Left hindlimb (tissue), 1 donor: ENCODE measurements around the gene SLC34A3.

Source experiments
- DNase-seq: peaks from one replicate; pipeline ENCODE4 v3.0.0-alpha.2; 2018

Gene SLC34A3

DNA sequence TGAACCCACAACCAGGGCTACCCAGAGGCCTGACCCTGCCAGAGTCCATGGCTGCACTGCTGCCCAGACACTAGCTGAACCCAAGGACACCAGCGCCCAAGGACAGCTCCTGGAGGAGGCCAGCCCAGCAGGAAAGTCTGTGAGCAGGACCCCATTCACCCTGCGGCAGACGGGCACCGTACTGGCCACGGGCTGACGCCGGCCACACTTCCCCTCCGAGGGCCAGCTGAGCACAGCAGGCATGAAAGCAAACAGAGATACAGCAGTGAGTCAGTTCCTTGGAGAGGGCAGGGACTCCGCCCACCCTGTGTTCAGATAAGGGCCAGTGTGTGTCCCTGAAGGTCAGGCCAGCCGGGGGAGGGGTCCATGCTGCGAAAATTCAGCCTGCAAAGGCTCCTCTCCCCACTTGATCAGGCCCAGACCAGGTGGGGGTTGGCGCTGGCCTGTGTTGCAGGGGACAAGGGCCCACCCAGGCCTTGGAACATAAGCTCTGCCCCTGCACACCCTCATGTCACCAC is 11.9 kb upstream of the SLC34A3 start:
- DNase-seq, result no peak

DNA sequence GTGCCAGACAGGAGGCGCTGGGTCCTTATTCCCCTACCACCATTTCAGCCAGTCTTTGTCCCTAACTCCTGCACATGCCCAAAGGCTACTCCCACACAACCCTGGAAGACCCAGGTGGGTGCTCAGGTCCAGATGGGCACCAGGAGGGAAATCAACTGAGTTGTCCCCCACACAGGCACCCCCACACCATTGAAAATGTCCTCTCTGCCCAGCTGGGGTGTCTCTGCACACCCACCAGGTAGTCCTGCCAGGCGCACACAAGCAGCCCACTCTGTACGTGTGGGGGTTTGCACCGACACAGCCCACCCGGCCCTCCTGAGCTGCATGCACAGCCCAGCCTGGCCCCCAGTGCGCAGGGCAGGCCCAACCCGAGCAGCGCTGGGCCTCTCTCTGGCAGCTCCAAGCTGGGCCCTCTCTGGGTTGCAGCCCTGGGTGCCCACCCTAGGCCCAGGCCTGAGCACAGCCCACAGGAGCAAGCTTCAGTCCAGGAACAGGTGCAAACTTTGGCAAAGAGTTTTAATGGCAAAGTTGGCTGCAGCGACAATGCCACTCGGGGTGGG is 10.9 kb upstream of the SLC34A3 start:
- no peak for DNase-seq

DNA sequence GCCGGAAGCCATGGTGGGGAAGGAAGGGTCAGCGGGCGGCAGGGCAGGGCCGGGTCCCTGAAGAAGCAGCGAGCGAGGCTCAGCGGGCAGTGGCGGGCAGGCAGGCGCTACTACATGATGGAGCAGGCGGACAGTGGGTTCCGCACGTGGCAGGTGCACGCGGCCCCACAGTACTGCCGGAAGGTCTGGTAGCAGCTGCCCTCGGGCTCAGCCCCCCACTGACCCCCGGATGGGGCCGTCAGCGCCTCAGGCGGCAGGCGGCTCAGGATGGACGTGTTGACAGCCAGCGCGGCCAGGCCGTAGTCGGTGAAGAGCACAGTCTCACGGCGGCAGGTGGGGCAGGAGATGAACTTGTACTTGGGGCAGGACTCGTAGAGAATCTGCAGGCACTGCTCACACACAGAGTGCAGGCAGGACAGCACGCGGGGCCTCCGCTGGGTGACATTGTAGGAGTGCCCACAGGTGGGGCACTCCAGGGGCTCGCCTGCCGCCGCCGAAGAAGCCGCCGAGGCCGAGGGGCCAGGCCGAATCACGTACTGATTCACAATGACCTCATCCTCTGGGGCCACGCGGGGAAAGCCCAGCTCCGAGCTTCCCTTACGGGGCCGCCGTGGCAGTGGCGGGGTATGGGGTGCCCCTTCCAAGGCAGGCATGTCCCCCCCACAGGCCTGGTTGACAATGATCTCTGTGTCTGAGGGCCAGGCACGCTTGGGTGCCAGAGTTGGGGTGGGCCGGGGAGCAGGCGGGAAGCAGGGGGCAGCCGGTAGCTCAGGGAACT is 10.2 kb upstream of the SLC34A3 start:
- DNase-seq, result no peak

DNA sequence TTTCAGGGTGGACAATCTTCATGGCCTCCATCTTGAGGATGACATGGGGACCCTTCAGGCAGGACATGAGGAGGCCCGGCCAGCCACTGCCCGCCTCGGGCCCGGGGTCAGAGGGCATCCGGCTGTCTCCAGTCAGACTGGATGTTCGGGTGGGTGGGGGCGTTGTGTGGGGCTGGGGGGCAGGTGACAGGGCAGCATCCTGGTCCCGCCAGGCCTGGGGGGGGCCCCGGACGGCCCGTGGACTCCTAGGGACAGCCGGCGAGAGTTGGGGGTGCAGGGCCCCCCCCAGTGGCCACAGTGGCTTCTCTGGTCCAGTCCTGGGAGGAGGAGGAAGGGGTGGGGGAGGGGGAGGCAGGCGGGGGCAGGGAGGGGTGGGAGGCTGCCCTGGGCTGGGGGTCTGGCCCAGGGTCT is 9.6 kb upstream of the SLC34A3 start:
- DNase-seq, result no peak

DNA sequence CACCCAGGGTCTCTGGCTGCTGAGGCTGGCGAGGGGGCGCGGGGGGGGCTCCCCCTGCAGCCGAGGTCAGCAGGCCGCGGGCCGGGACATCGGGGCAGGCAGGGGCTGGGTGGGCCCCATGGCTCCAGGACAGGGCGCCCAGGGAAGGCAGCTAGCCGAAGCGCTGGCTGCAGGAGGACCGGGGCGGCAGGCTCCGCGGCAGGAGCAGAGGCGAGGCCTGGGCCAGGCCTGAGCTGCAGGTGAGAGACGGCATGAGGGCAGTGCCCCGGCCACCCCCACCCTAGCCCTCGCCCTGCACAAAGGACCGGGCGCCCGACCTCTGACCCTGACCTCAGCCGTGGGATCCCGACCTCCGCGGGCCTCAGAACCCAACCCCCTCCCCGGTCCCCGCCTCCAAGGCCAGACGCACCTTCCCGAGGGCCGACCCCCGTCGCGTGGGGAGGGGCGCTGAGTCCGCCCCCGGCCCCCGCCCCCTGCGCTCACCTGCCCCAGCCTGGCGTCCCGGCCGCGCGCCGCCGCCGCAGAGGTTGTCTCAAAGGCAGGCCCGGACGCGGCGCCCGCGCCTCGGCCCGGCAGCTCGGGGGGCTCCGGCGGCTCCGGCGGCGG is 9.1 kb upstream of the SLC34A3 start:
- DNase-seq, result no peak

DNA sequence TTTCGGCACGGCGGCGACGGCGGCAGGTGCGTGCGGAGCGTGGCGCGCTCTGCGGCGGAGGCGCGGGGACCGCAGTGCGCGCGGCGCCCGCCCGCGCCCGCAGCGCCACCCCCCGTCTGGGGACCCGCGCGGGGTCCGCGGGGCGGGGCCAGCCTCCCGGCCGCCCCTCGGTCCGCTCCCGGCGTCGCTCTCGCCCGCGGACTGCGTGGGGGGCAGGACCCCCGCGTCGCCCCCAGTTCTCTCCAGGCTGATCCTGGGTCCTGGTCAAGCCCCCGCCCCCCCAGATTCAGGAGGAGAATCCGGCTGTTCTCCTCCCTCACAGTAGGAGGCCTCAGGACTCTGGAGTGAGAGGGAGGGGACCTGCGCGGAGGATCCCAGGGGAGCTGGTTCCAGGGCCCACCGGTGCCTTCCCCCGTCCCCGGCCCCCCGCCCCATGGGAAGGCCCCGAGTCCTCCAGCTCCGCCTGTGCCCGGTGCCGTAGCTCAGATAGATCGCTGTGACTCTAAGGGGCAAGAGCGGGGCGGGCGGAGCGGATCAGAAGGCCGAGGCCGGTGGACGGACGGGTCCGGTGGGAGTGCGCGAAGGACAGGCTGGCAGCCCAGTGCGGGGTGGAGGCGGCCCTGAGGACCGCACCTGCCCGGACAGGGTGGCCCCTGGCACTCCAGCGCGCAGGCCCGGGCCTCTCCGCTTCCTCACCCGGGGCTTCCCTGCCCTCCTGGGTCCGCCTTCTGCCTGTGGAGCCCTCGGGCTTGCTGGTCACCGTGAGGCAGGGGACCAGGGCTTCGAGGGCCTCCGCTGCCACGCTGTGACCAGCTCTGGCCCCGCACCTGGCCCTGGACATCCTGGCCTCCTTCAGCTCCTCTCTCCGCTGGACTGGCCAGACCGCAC is 8.3 kb upstream of the SLC34A3 start, which contains the start of gene RNF208:
Gene RNF208, minus strand, starts transcription at position 51 of the 888 bp plus-strand sequence. CDS start 1,028 bp downstream, outside the sequence.
- no peak for DNase-seq

DNA sequence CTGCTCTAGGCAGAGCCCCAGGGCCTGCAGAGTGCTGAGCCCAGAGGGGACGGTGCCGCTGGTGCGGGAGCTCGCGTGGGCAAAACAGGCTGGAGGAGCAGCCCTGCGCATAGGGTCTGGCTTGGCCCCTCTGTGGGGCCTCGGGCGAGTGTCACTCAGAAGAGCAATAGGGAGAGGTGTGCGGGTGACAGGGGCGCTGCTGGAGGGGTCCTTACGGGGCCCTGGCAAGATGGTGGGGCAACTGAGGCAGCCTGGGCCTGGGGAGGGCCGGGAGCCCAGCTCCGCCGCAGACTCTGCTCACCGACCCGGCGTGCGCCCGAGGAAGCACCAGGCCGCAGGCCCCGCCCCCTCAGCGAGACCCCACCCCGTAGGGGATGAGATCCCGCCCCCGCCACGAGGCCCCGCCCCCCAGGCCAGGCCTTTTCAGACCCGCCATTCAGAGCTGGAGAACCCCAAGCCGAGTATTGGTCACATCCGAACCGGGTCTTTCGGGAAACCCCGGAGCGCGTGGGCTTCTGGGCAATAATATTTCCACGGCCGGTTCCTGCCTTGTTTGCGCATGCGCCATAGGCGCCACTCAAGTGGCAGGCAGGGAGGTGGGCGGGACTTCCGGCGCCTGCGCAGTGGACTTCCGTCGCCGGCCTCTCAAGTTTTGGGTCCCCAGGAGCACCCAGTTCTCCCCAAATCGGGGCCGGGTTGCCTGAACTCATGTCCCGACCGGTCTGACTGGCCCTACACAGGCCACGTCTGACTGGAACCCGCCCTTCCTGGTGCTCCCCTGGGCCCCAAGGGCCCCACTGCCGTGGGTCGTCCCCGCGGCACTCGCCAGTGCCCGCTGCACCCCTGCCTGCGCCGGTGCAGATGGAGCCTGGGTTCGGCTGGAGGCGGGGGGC is 7.4 kb upstream of the SLC34A3 start:
- peak; percentile 98 for DNase-seq

DNA sequence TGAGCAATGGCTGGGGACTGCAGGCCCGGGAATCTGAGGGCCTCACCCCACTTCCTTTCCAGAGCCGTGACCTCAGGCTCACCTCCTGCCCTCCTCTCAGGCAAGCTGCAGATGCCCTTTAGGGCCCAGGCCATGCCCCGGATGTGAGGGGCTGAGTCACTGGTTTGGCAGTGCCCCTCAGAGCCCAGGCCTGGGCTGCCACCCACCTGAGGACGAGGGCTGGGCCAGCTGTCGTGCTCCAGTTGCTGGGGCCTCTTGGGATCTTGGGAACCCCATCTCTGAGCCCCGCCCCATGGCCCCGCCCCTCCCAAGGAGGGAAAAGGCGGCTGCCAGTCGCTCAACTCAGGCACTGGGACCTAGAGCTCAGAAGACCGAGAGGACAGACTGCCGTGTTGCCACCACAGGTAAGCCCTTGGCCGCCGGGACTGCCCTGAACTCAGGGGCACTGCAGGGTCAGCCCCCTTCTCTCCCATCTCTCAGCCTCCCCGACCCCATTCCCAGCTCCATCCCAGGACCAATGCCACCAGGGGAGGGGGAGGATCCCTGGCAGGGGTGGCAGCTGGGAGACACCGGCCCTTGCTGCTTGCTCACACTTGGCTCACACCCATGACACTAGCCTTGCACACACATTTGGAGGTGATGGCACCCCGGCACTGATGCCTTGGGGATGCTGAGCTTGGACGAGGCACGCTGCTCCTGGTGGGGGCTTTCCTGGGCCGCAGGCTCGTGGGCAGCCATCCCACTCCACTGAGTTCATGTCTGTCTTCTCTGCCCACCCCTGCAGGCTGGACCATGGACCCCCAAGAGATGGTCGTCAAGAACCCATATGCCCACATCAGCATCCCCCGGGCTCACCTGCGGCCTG is 5.6 kb upstream of the SLC34A3 start, which contains the start of gene CYSRT1:
Gene CYSRT1, plus strand, starts transcription at position 345 of the 865 bp plus-strand sequence. Its CDS starts 448 bp downstream, at position 793.
- no peak for DNase-seq

DNA sequence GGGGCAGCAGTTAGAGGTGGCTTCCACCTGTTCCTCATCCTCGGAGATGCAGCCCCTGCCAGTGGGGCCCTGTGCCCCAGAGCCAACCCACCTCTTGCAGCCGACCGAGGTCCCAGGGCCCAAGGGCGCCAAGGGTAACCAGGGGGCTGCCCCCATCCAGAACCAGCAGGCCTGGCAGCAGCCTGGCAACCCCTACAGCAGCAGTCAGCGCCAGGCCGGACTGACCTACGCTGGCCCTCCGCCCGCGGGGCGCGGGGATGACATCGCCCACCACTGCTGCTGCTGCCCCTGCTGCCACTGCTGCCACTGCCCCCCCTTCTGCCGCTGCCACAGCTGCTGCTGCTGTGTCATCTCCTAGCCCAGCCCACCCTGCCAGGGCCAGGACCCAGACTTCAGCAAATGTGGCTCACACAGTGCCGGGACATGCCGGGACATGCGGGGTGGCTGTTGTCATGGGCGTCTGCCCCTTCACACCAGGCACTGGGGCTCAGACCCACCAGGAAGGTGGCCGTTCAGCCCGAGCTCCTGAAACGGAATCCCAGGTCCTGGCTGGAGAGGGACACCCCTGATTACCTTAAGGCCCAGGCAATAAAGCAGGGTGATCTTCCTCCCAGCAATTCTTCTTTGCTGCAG is 4.9 kb upstream of the SLC34A3 start:
- DNase-seq, result no peak

DNA sequence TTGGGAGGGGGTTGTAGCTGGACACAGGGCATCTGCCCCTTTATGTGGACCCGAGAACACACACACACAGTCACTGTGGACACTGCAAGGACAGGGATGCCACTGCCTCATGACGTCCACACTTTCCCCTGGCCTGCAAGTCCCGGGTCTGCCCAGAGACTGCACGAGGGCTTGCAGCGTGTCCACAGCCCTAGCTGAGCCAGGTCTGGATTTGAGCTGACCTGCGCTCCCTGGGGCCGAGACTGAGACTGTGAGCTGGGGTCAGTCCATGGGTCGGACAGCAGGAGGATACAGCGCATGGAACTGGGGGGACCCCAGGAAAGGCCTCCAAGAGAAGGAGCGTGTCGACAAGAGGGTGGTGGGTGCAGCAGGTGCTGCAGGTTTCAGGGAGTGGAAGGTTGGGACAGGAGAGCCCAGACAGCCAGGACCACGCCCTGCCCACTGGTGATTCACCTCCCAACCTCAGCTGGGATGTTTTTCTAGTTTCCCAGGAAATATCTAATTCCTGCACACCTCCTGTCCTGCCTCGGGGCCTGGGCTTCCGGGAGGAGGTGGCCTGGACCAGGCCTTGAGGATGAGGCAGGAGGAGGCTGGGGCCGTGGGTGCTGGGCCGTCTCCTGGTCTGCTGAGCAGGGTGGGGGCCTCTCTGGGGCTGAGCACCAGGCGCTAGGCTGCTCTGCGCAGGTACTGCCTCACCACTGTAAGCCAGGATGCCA is 4.2 kb upstream of the SLC34A3 start:
- DNase-seq, result no peak

DNA sequence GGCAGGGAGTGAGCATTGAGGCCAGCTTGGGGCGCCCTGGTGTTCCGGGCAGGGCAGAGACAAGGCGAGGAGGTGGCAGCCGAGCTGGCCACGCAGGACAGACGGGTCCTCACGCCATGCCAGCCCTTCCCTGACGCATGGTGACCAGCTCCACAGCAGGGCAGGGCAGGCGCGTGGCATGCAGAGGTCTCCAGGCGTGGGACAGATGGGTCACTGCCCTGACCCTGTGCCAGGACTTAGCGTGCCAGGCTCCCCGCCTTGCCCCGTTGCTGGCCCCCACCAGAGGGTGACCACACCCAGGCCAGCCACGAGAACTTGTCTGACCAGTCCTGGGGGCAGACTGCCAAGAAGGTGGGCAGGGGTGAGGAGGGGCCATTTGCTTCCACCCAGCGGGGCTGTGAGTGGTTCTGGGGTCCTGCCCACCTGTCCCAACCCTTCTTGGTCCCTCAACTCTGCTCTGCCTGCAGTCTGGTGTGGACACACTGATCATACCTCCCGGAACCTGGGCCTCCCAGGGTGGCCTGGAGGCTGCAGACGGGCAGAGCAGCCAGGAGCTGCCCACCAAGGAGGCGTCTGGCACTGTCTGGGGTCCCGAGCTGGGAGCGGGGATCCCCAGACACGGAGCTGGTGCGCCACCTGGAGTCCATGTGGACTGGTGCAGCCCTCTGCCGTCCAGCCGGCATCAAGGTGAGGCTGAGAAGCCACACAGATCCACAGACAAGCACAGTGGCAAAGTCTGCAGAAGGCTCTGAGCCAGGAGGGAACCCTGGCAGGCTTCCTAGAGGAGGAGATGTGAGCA is 3.4 kb upstream of the SLC34A3 start, which contains the start of gene RNF224:
Gene RNF224, plus strand, starts transcription at position 449 of the 799 bp plus-strand sequence. CDS start 834 bp downstream, outside the sequence.
- peak; percentile 80 for DNase-seq

DNA sequence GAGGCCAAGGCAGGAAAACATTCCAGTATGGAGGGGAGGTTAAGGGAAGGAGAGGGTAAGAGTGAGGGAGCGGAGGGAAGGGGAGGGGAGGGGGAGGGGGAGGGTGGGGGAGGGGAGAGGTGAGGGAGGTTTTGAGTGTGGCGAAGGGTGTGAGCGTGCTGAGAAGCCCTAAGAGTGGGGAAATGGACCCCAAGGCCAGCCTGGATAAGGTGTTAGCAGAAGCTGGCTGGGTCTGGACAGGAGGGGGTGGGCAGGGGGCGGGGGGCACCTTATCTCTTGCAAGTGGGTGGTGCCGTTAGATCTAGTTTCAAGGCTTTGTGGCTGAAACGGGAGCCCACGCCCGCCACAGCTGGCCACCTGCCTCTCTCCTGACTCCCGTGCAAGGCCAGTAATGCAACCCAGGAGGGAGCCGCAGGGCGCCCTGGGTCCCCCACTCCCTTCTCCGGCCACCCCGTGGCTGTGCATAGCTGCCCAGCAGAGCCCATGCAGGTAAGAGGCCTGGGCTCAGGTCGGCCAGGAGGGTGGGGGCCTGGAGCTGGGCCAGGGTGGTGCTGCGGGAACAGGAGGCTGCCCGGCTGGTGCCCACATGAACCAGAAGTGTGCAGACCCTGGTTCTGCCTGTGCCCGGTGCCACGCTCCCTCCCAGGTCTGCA is 2.7 kb upstream of the SLC34A3 start:
- DNase-seq, result no peak

DNA sequence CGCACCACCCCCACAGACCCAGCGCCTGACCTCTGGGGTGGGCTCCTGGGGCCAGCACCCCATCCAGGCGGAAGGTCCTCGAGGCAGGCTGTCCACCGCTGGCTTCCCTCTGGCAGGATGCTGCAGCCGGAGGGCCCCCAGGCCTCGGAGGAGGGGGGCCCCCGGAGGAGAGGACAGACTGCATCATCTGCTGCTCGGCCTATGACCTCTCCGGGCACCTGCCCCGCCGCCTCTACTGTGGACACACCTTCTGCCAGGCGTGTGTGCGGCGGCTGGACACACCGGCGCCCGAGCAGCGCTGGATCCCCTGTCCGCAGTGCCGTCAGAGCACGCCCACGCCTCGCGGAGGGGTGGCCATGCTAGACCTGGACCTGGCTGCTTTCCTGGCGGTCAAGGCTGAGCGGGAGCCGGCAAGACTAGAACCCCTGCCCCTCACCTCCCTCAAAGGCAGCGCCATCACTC is 2.2 kb upstream of the SLC34A3 start:
- no peak for DNase-seq

DNA sequence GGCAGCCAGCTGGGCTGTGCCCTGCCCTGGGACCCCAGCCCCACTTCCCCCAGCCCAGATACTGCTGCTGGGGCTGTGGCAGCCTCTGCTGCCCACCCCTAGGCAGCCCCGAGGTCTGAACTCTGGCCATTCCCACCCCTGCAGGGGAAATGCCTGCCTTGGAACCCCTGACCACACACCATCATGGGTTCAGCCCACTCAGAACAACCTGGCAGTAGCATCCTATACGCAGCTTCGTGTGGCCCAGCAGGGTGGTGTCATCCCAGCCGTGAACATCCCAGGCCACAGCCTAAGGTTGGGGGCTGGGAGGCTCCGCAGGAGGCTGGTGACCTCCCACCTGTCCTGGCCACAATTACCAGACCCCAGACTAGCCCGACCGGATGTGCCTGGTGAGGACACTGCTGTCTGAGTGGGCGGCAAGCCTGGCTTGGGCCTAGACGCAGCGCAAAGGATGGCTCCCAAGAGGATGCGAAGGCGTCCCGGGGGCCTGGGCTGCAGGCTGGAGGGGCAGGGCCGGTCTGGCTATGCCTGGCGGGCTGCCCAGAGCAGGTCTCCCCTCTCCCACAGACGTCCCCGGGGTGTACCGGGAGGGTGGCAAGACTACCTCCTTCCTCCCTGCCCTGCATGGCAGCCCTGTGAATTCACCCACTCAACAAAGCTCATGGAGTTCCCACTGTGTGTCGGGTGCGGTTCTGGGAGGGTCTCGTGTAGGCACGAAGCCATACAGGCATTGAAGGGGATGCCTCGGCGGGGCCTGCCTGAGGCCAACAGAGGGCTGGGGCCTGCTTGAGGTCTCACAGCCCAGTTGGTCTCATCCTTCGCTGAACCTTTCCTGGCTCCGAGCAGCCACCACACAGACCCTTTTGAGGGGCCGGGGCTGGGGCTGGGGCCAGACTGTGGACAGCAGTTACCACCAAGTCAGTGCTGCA is 1.5 kb upstream of the SLC34A3 start:
- no peak for DNase-seq

DNA sequence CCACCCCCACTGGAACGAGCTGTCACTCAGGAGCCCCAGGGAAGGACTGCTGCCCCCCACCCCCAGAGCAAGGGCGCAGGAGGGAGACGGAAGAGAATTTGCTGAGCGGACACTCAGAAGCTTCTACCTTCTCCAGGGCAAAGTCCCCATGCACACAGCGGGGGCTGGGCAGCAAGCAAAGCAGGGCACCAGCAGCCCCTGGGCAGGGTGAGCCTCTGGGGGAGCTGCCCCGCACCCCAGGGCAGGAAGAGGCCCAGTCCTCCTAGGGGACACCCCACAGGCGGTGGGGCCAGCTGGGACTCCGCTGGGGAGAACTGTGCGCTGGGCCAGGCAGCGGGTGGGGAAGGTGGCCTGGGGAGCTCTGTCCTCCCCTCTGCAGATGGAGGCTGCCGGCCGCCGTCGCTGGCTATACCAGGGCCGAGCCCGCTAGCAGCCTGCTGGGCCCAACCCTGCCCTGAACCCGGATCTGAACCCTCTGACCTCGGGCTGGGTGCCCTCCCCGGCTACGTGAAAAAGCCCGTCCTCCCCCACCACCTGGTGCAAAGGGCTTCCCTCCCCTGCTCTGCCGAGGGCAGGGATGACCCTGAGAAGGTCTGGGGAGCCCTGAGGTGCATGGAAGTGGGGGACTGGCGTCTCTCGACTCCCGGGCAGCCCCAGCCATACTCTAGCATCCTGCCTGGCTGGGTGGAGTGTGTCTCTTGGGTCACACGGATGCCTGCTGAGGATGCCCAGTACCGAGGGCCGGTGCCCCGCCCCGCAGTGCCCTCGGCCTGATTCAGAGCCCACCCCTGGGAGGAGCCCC is 597 bp upstream of the SLC34A3 start:
- DNase-seq, result no peak
